ENCODE data around the gene ST3GAL4. TPM values are rescaled to one million over a fixed set of nuclear protein-coding genes. Genes with fewer than 3 reads are reported as not detected.

Gene ST3GAL4
- total RNA-seq, 1 experiment from 2014 or later = 13.6 TPM

- H2AK5ac ChIP-seq (ENCODE audit: insufficient read length, low read length) = no peak overlapping the region
- H3K9me3 Mint-ChIP-seq = no peaks in the 10 kb centered on the region
- no peak overlapping the region for H2BK12ac ChIP-seq (ENCODE audit: insufficient read length, low read depth, low read length)
- H3K23ac ChIP-seq (ENCODE audit: insufficient read length, low read depth, low read length) = no peak overlapping the region
- H3K14ac ChIP-seq (ENCODE audit: insufficient read depth, low read length) = no peak overlapping the region
- H3K4me2 ChIP-seq (ENCODE audit: insufficient read depth, insufficient read length, low read length) = no peak overlapping the region
- no peaks in the 10 kb centered on the region for H3K23me2 ChIP-seq (ENCODE audit: insufficient read length, low read depth, low read length, poor library complexity, severe bottlenecking)
- H2AFZ ChIP-seq (ENCODE audit: low read length) = no peak overlapping the region
- no peak overlapping the region for H3K27ac ChIP-seq (ENCODE audit: insufficient read length, low read depth, low read length)
- no peak overlapping the region for H3K4ac ChIP-seq (ENCODE audit: low read depth, low read length)
- H3K4me1 Mint-ChIP-seq = peaks cover 42 to 53% of the 10 kb centered on the region in 2 experiments
- H2BK5ac ChIP-seq (ENCODE audit: insufficient read length, low read length) = no peak overlapping the region
- no peak overlapping the region for H2BK120ac ChIP-seq (ENCODE audit: low read depth, low read length, poor library complexity, severe bottlenecking)
- no peak overlapping the region for H3K56ac ChIP-seq (ENCODE audit: insufficient read length, low read depth, low read length)
- H4K5ac ChIP-seq (ENCODE audit: insufficient read length, low read depth, low read length) = no peak overlapping the region
- peaks cover 14% of the 10 kb centered on the region; the same call in 1 of the 2 replicates for H3K4me1 ChIP-seq (ENCODE audit: insufficient read depth, low read length)
- no peak overlapping the region for H4K8ac ChIP-seq (replicated peaks; ENCODE audit: insufficient read length, low read depth, low read length)
- no peak overlapping the region for H4K91ac ChIP-seq (ENCODE audit: insufficient read length, low read depth, low read length)
- no peaks in the 10 kb centered on the region for H3K27me3 Mint-ChIP-seq (ENCODE audit: low read depth)
- H3K18ac ChIP-seq (ENCODE audit: insufficient read length, low read depth, low read length) = no peak overlapping the region
- no peak overlapping the region for H3T11ph ChIP-seq (ENCODE audit: low read length)
- TF ChIP-seq CTCF (conservative IDR thresholded peaks at IDR 0.05) = no peak
- no peaks in the 10 kb centered on the region for H3K79me1 ChIP-seq (ENCODE audit: insufficient read depth, low read depth, low read length, poor library complexity, severe bottlenecking)
- H3K79me2 ChIP-seq (ENCODE audit: insufficient read depth, low read length) = no peaks in the 10 kb centered on the region
- no peaks in the 10 kb centered on the region for H4K20me1 ChIP-seq (ENCODE audit: control insufficient read depth, insufficient read depth, insufficient read length)
- no peak overlapping the region for H3K4me3 Mint-ChIP-seq
- peaks cover 18 to 52% (median 51%) of the 10 kb centered on the region in 3 experiments for H3K36me3 Mint-ChIP-seq (ENCODE audit: insufficient read depth in 1 of 3, low read depth in 3 of 3)
- no peak overlapping the region for H2BK20ac ChIP-seq (ENCODE audit: low read depth, low read length, poor library complexity, severe bottlenecking)
- H3K9ac ChIP-seq (ENCODE audit: extremely low read depth, insufficient read length, low read length) = no peak overlapping the region
- WGBS (ENCODE audit: extremely low coverage, insufficient read length, low lambda C conversion rate) = no CpG with 5 or more reads among the region's 16 CpGs
- no peak overlapping the region for H2BK15ac ChIP-seq (ENCODE audit: low read depth, low read length)
- no peaks in the 10 kb centered on the region for H3K9me3 ChIP-seq (ENCODE audit: control insufficient read depth, low read depth, low read length)
- peak overlapping the region in 2 of 3 experiments; percentile 48 to 50; a peak in 4 of 7 replicates for H3K27ac Mint-ChIP-seq
- H3K27me3 ChIP-seq (ENCODE audit: insufficient read depth, low read length) = no peaks in the 10 kb centered on the region
- DNase-seq = no peak
These were observed 10.2 kb upstream of the ST3GAL4 start for GRCh38 chr11:126345283-126345682.

Measured in H9 (cell line).